Measurements from ENCODE around the gene CSNK2A3. TPM values are rescaled to one million over a fixed set of nuclear protein-coding genes. Genes with fewer than 3 reads are reported as not detected.

Gene CSNK2A3
- total RNA-seq, 1 experiment from 2014 or later = 0.51 TPM

DNA sequence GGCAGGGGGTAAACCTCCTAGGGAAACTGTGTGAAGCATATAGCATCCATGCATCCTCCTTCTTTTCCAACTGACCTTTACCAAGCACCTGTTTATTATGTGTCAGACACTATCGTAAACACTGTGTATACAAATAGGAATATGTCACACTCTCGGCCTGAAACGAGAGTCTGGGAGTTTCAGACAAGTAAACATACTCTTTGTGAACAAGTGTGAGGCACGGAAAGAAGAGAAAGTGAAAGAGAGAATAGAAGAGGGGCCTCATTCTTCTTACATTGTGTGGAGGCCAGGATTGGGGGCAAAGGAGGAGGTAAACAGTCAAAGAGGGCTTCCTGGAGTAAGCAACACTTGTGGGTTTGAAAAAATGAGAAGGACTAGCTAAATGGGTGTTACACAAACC lies 16.4 kb downstream of the CSNK2A3 start:
- no peak for DNase-seq (ENCODE audit: low spot score)

DNA sequence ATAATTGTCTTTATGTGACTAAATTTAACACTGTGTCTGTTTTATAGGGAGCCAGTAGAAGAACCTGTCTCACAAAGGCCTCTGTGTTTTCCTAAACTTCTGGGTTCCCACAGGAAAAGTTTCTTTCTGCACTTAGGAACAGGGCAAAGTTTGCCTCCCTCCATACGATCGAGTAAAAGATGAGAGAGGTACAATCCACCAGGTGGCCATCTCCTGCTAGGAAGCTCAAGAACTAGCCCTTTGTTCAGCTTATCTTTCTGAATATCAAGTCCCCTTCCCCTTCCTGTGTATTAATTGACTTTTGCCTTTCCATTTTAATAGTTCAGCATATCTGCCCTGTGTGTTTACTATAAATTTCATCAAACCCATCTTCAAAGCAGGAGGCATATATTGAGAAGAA lies 18.0 kb downstream of the CSNK2A3 start:
- DNase-seq (ENCODE audit: low spot score) = no peak

DNA sequence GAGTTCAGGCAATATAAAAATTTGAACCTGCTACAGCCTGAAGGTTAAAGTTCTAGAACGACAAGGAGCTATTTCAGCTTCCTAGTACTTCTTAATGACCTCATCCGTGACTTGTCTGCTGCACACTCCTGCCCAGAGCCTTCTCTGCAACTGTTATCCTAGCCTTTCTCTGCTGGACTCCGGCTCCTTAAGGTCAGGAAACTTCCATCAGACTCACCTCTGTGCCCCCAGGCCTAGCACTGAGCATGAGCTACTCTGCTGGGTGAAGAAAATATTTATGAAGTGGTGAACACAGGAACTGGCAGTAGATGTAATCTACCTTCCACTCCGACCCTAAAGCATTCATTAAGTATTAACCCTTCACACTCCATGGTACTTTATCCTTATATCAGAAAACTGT lies 18.4 kb downstream of the CSNK2A3 start:
- no peak for DNase-seq (ENCODE audit: low spot score)

DNA sequence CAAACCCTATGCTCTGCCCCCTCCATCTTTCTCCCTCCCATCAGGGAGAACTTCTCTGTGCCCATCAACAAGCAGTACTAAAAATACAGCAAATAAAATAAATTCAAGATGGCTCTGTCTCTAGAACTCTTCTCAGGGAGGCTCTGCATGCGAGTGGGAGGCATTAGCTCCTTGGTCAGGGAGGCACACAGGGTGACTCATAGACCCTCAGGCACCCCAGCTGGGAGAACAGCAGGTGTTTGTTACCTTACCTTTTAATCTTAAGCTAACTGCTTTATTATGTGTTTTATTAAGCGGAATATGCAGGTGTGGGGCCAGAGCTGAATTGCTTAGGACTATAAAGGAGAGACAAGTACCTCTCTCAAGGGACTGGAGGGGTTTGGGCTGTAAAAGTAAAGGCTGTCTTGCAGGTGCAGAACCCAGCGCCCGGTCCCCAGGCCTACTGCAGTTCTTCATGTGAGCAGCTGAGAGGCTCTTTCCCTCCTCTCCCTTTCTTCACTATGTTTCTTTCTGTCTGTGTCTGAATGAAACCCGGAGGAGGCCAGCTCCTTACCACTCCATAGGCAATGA lies 20.8 kb downstream of the CSNK2A3 start:
- no peak for DNase-seq (ENCODE audit: low spot score)

DNA sequence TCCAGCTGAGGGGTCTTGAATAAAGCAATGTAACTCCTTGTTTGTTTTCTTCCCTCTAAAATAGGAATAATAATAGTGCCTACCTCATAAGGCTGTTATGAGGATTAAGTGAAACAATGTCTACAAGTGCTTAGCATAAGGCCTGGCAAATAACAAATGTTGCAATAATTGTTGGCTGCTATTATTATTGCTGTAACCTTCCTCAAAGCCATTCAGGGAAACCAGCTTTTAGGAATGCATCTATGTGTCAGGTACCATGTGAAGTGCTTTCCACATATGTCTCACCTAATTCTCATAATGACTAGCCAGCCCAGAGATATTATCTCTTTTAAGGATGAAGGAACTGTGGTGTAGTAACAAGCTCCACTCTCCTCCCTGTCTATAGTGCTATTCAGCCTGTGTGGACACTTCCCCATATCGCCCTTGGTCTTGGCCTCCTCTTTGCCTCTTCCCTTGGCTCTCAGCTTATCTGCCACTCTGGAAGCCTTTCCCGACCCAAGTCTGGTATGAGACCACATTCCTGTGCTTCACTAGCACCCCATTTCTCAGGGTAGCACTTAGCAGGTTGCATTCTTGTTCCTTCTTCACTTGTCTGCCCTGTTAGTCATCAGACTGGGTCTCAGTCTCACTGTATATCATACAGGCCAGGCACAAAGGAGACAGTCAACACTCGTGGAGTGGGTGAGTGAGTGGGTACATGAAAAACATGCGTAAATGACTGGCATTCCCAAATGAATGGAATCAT lies 23.8 kb downstream of the CSNK2A3 start:
- no peak for DNase-seq (ENCODE audit: low spot score)

DNA sequence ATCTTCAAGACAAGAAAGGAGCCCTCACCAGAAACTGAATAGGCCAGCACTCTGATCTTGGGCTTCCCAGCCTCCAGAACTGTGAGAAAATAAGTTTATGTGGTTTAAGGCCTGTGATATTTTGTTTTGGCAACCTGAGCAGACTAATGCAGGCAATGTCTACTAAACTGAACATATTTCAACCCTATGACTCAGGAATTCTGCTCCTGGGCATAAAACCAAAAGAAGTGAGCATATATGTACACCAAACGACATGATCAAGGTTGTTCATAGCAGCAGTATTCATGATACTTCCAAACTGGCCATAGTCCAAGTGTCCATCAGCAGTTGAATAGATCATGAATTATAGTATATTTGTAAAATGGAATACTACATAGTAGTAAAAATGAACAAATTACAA lies 29.0 kb downstream of the CSNK2A3 start:
- no peak for DNase-seq (ENCODE audit: low spot score)

DNA sequence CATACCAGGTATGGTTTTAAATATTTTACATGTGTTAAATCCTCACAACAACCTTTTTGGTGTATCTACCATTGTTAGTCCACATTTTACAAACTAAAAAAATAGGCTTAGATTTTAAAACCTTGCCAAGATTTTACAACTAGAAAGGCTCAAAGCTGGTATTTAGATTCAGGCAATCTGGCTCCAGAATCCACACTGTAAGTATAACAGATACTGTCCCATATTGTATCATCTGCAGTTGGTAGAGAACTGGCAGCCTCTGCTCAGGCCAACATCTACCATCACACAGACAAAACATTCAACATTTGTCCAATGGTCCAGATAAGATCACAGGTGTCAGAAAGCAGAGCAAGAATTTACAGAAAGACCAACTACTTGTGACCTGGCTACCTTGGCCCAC lies 30.9 kb downstream of the CSNK2A3 start:
- DNase-seq (ENCODE audit: low spot score) = no peak

DNA sequence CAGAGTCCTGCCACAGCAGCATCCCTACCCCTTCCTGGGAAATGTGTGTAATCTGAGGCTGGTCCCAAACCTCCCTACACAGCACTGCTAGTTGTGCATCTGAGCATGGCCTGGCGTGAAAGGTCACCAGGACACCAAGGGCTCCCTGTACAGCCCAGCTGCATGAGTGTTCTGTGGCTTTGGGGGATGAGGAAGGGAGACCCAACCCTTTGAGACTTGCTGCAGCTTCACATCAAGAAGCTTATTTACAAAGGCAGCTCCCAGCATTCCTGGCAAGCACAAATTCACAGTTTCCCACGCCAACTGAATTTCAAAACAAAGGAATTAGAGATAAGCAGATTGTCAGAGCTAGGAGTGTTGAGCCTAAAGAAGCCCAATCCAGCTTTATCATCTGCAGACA lies 32.2 kb downstream of the CSNK2A3 start:
- no peak for DNase-seq (ENCODE audit: low spot score)

DNA sequence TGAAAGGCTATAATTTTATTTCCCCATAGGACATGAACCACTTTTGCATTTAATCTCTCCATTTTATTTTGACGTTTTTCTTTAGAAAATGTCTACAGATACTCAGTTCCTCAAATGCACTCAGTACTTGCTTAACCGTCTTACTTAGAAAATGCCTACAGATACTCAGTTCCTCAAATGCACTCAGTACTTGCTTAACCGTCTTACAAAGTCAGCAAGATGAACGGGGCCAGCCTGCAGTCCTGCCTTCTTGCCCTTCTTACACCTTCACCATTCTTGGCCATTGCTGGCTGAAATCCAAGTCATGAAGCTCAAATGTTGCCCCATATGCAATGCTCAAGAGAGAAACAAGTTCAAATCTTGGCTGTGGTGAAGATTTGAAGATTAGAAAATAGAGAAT lies 34.1 kb downstream of the CSNK2A3 start:
- no peak for DNase-seq (ENCODE audit: low spot score)

DNA sequence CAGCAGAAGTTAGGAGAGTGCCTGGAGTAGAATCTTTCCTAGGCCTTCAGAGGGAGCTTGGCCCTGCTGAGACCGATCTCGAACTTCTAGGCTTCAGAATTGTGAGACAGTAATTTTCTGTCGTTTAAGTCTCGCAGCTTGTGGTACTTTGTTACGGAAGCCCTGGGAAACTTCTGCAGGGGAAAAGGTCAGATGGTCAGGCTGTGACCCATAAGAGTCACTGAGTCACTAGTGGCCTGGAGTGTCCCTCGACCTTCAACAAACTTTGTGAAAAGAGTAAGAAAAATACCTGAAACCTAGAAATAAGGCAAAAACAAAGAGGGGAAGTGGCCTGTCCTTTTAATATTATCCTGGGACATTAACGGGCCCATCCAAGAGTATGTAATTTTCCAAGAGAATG lies 34.6 kb downstream of the CSNK2A3 start:
- DNase-seq (ENCODE audit: low spot score) = no peak

DNA sequence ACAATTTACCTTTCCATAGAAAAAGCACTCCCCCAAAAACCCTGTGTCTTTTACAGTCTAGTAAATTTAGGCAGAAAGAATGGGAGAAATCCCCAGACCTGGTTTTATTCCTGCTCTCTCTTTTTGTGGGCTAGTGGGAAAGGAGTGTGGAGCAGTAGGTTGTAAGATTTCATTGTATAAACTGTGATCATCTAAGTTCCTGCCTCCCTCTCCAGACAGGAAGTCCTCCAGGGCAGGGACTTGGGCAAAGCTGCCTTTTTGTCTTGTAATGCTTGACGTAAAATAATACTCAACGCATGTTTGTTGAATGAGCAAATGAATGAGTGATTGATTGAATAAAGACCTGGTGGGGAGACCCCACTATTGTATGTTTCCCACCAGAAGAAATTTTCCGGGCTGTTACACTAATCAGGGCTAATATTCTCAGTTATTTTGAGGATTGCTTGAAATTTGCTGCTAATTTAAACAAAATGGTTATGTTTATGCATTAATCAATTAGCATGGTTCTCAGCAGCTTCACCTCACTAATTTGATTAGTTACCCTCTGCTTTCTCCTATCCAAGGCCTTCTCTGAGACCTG lies 36.3 kb downstream of the CSNK2A3 start:
- no peak for DNase-seq (ENCODE audit: low spot score)

DNA sequence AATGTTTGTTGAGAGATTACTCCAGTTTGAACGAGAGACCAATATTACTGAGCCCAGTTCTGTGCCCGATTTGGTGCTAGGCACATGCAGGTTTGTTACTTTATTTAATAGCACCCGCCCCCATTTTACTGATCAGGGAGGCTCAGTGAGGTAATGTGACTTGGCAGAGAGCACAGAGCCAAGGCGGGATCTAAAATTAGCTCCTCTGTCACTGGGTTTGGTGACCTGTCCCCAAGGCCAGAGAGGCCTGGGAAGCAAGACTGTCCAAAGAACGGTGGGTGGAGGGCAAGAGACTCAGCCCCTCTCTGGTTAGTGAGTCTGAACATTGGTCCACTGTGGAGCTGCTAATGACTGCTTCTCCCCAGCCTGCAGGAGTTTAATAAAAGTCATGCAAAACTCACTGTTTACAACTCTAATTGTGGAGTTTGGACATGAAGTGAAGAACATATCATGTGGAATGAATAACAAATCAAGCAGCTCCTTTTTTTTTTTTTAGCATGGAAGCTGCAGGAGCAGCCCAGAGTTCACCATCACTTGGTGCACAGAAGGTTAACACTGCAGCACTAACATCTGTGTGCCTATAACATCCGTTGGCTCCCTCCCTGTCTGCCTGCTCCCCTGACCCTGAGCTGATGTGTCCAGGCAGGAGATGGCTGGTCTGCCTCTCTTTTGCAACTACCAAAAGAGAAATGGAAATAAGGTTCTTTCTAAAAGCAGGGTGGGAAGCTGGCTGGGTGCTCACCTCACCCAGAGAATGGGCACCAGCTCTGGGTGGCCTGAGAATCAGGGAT lies 39.0 kb downstream of the CSNK2A3 start:
- DNase-seq (ENCODE audit: low spot score) = no peak

DNA sequence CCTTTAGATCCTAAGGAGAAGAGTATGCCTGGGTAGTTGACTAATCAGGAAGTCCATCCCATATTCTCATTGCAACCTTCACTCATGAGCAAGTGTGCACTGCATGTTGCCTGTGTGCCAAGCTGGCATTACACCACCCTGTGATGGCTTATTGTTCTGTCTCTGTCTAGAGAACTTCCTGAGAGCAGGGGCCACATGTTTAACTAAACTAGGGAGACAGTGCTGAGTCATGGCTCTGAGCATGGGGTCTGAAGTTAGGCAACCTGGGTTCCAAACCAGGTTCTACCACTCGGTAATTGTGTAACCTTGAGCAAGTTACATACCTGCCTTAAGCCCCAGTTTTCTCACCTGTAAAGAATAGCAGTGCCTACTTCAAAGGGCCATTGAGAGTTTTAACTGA lies 39.6 kb downstream of the CSNK2A3 start:
- no peak for DNase-seq (ENCODE audit: low spot score)

DNA sequence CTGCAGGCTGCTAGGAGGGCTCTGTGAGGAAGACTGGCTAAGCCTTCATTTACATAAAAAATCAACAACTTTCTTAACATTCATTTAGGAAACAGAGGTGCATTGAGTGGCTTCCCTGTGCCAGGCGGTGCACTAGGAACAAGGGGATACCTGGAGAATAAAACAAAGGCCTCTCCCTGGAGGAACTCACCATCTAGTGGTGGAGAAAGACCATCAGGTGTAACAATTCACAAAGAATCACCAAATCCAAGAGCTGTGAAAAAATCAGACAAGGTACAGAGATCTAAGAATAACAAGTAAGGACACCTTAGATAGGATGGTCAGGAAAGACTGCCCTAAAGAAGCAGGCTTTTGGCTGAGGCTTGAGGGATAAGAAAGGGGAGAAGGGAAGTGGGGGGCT lies 40.3 kb downstream of the CSNK2A3 start:
- DNase-seq (ENCODE audit: low spot score) = no peak

DNA sequence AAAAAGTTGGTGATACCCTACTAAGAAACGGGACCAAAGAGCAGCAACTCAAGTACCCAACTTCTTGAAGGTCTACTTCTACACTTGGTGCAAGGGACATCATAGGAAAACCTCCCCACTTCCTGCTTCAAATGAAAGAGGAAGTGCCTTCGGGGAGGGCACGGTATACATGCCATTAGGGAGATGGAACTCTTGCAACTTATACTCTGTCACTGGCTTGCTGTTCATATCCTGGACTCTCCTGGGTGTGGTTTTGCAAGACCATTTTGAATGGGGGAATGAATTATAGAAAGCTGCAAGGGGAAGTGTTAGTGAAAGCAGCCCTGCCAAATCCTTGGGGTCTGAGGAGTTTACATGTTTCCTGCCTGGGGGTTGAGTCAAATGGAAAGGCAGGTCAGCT lies 41.9 kb downstream of the CSNK2A3 start:
- no peak for DNase-seq (ENCODE audit: low spot score)

DNA sequence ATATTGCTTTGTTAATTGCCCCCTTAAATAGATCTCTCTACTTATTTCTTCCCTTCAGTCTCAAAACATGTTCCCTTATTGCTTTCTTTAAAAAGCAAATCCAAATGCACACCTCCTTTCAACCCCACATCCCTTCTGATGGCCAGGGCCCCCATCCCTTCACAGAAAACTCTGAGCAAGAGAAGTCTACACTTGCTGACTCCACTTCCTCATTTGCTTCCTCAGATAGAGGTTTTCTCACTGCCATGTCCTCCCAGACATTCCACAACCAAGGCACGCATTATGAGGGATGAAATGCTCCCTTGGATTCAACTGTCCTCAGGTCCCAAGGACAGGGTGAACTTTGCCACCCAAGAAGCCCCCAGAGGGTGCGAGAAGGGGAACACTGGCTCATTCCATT lies 43.1 kb downstream of the CSNK2A3 start:
- no peak for DNase-seq (ENCODE audit: low spot score)

DNA sequence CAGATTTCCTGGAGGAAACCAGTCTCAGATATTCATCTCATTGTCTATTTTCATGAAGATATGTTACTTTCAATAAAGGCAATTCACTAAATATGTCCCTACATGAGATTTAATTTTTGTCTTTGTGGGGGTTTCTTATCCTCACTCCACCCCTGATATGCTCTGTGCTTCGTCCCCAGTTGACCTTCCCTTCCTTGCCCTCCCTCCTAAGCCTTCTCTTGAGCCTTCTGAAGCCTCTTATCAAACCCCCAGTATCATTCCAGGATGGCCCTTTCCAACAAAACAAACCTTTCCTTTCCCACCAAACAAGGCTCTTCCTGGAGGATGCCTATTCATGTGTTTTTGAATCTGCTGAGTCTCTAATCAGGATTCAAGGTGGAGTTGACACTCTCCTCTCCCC lies 44.8 kb downstream of the CSNK2A3 start:
- no peak for DNase-seq (ENCODE audit: low spot score)

DNA sequence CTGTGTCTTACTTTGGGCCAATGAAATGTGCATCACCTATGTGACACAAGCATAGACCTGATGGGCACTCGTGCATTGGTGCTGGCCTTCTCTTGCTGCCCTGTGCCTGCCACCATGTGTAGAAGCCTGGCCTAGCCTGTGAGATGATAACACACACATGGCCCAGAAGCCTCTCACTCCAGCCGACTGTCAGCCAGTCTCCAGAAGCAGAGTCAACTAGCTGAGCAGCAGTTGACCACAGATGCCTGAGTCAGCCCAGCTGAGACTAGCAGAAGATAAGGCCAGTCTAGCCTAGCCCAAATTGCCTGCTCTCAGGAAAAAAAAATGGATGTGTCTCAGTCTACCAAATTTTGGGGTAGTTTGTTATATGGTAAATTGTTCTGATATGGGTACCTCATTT lies 46.2 kb downstream of the CSNK2A3 start:
- DNase-seq (ENCODE audit: low spot score) = no peak

DNA sequence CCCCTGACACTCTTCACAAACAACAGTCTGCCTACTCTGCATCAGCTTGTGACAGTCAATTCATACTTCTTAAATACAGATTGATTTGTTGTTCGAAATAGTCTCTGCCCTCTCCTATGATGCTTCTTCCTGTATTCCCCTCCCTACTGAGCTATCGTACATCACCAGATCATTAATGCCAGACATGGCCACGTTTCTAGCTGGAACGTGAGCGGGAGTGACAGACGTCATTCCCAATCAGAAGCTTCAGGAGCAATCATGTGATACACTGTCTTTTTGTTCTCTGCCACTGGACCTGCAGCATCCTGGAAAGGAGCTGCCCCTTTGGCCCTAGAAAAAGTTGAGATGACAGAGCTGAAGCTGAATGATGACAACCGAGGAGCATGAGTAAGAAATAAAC lies 48.5 kb downstream of the CSNK2A3 start:
- no peak for DNase-seq (ENCODE audit: low spot score)

DNA sequence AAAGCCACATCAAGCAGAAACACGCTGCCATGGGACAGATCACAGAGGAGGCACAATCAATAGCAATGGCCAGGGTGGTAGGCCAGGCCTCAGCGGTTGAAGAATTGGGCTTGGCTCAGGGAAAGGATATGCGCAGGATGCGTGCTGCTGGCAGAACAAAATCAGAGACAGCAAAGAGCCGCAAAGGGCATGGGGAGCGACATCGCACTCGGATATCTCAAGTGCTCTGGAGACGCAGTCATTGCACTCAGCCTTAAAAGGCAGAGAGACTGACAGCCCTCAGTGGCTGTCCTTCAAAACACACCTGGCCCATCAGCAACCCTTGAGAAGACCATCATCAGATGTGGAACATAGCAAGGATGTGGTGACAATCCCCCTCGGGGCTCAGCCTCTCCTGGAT lies 50.5 kb downstream of the CSNK2A3 start:
- DNase-seq (ENCODE audit: low spot score) = no peak

All from HT-29 (cell line).